GM04503 (cell line): ENCODE measurements around the gene GPNMB.
"Not testable (repeated sequence)": the region's sequence is repeated elsewhere in the genome, so short reads cannot be mapped to it uniquely, and the experiment has no call there.

Experiments
- DNase-seq: peaks from one replicate; pipeline ENCODE4 v3.0.0-alpha.2; 2012; ENCODE audit warnings: low read depth

The GPNMB gene

GRCh38 chr7:23306936-23307521 is 60.5 kb downstream of the GPNMB start:
- no peak for DNase-seq

GRCh38 chr7:23308754-23309153 is 62.2 kb downstream of the GPNMB start:
- DNase-seq = no peak

- DNase-seq = not testable (repeated sequence)
These were observed 65.6 kb downstream of the GPNMB start for GRCh38 chr7:23312141-23312540.

GRCh38 chr7:23315366-23315765 is 68.8 kb downstream of the GPNMB start:
- no peak for DNase-seq
